H7 (cell line): ENCODE data around the gene PDIA6. TPM values are rescaled to one million over a fixed set of nuclear protein-coding genes. Genes with fewer than 3 reads are reported as not detected.

Source experiments
- DNase-seq: peaks from one replicate; pipeline ENCODE4 v3.0.0; 2012
- H3K27me3 ChIP-seq: 2 replicates; pipeline ENCODE4 v1.6.0; 2011; ENCODE audit warnings: mild to moderate bottlenecking, low read length; ENCODE audit not compliant: control insufficient read depth, insufficient read depth
- H3K36me3 ChIP-seq: replicated peaks from 2 replicates; pipeline ENCODE4 v1.5.1; 2011; ENCODE audit warnings: low read length; ENCODE audit not compliant: control insufficient read depth, insufficient read depth
- H3K4me3 ChIP-seq: 2 replicates; pipeline ENCODE4 v1.5.1; 2011; ENCODE audit warnings: low read depth, mild to moderate bottlenecking, control low read depth, low read length, moderate library complexity; ENCODE audit not compliant: insufficient read depth
- total RNA-seq: library from RNA; depleted of rRNA; stranded (reverse); fragments of >200 nt; shearing (Covaris generic); gene quantifications from 2 replicates; pipeline ENCODE4 v1.2.3, GENCODE V29; 2014

PDIA6 gene
- total RNA-seq, 1 experiment from 2014 or later, result 354 TPM

DNA sequence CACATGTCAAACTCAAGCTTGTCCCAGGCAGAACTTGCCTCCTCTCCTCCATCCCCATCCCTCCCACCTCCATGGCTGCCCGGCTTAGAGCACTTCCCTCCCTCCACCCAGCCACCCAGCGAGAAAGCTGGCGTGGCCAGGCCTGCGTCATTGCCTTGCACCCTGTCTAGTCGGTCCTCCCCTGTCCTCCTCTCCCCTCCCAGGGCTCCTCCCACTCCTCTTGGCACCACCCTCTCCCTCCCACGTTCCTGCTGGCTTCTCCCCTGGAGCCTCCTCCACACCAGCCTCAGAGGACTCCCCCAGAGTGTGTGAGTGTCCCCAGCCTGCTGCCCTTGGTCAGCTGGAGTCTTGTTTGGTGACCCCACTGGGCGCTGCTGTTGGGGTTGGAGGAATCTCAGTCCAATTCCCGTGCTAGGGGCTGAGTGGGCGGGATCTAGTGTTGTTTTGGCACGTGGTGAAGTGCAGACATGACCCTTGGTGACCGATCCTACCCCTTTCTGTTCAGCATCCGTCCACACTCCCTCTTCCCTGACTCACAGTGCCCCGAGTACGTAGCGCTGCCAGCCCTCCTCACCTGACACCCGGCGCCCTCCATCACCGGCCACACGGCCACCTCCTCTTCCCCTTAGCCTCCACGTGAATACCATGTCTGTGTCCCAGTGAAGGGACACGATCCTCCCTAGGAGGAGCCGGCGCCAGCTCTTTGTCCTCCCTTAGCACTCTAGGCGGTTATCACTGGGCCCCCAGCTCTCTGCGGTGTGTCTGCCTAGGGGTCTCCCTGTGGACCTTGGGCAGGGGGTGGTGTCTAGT lies 49.7 kb downstream of the PDIA6 start:
- Histone ChIP-seq H3K36me3 (no peaks in the 10 kb centered on the region), H3K4me3 (no peak overlapping the region)
- peak; percentile 68 for DNase-seq

DNA sequence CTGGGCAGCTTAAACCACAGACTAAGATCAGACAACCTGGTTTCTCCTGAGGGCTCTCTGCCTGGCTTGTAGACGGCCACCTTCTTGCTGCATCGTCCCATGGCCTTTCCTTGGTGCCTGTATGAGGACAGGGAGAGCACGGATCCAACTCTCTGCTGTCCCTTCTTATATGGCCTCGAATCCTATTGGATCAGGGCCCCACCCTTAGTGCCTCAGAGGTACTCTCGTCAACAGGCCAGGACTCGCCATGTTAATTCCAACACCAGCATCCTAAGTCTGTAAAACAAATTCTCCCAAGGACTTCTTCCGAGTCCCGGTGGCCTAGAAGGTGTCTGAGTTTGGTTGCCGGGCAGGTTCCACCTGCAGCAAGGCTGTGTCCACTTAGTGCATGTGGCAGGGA lies 51.0 kb downstream of the PDIA6 start:
- Histone ChIP-seq H3K36me3 (no peaks in the 10 kb centered on the region), H3K27me3 (no peaks in the 10 kb centered on the region), H3K4me3 (no peak overlapping the region)
- DNase-seq, result no peak

More for the DNA sequence above, 49.7 kb downstream of the PDIA6 start:
- H3K27me3 ChIP-seq, result no peaks in the 10 kb centered on the region

DNA sequence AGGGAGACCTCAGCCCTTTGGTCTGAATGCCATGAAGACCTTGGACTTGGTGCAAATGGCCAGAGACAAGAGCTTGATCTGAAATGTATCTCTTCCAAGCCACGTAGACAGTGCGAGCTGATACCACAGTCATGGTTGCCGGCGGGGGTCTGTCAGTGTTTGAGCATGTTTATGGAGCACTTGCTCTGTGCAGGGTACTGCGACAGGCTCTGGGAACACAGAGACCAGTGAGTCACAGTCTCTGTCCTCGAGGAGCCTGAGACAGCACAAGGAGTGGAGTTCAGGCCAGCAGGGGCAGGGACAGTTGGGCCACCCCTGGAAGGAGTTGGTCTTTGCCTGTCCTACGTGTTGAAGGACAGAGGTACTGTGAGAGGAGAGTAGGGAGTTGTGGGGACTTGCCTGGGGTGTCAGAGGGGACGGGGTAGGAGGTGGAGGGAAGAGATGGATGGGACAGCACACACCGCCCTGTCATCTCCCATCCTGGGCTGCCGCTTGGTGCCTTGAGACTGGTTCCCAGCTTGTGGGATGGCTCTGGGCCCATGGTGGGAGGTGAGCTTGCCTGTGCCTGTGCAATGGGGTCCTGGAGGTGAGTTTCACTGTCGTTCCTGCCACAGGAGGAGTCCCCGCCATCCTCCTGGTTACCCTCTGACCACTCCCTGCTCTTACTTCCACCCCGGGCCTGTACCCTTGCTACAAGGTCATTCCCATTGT lies 51.6 kb downstream of the PDIA6 start:
- H3K4me3 ChIP-seq, result no peak overlapping the region
- no peak for DNase-seq
- no peaks in the 10 kb centered on the region for H3K27me3 ChIP-seq
- H3K36me3 ChIP-seq, result no peaks in the 10 kb centered on the region

DNA sequence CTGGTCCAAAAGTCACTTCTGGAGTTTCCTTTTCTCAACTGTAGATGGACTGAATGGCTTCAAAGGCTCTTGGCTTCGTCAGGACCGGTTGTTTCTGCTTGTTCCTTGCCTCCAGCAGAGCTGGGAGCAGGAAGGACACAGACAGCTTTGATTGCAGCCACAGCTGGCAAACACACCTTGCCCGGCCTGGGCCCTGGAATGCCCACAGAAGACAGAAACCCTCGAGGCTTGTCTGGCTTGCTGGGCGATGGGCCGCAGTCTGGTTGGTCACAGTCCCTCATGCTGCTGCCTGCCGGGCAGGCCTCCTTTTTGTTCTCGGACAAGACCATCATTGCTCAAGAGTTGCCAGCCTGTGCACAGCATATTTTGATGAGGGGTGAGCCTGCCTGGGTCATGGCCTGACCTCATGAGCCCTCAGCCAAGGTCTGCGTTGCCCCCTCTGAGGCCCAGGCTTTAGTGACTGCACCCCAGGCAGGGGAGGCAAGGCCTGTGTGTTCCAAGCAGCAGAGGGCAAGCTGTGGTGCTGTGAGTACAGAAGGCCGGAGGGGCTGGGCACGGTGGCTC lies 53.4 kb downstream of the PDIA6 start:
- Histone ChIP-seq H3K36me3 (no peaks in the 10 kb centered on the region), H3K4me3 (no peak overlapping the region), H3K27me3 (no peaks in the 10 kb centered on the region)
- DNase-seq, result no peak

DNA sequence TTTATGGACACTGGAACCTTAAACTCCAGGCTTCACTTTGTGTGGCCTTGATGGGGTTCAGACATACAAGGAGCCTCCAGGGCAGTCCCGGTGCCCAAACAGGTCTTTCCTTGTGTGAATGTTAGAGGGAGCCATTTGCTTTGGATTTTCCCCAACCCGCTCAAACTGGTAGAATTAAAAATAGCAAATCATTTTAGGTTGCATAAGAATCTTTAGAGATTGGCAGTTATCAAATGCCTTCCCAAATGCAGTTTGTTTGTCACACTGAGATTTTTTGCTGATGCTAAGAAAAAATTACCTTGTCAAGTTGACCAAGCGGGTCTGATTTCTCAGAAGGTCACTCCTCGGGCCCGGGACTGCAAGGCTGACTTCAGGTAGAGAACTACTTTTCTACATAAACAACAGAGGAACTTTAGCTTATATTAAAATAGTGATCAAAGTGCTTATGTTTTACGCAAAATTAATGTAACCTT lies 54.7 kb downstream of the PDIA6 start:
- no peaks in the 10 kb centered on the region for H3K36me3 ChIP-seq
- no peak overlapping the region for H3K4me3 ChIP-seq
- no peaks in the 10 kb centered on the region for H3K27me3 ChIP-seq
- DNase-seq, result peak; percentile 7

DNA sequence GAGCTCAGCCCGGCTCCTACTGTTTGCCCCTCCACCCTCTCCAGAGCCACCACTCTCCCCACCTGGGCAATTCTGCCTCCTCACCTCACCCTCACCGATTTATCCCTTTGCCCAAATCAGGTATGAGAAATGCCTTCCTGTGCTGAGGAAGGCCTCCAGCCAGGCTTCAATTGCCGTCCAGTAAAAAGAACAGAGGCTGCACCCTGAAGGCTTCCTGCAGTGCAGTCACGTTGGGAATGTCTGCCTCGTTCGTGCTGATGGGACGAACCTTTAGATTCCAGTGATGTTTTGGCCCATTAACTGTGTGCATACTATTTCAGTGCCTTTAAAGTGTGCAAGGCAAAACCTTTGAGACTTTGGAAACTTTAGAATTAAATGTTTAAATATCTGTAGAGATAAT lies 57.0 kb downstream of the PDIA6 start:
- Histone ChIP-seq H3K36me3 (no peaks in the 10 kb centered on the region), H3K4me3 (no peak overlapping the region), H3K27me3 (no peaks in the 10 kb centered on the region)
- DNase-seq, result no peak

DNA sequence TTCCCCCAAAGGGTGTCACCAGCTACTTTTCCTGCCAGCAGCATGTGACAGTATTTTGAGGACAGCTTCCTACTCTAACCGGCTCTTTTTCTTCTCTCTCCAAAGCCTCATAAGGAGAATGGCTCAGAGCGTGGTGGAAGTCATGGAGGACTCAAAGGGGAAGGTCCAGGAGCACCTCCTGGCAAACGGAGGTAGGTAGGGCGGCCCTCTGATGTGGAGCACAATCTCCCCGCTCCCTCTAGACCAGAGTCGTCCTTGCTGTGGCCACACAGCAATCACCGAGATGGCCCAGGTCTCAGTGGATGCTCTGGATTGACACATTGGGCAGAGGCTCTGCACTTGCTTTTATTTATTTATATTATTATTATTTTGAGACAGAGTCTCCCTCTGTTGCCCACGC lies 58.7 kb downstream of the PDIA6 start:
- no peak for DNase-seq
- H3K27me3 ChIP-seq, result no peaks in the 10 kb centered on the region

DNA sequence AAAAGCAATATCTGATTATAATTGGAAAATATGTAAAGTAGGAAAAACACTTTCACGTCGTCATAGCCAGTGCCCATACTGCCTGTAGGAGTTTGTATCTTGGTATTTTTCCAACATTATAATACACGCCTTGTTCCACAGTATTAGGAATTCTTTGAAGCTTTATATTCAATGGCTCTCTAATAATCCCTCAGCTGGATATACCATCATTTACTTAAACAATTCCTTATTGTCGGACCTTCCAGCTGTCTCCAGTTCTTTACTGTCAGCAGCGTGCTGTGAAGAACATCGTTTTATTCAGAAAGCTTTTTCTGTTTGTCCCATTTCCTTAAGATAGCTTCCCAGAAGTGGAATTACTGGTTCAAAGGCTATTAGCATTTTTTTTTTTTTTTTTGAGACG lies 59.4 kb downstream of the PDIA6 start:
- no peak for DNase-seq
- Histone ChIP-seq H3K36me3 (no peaks in the 10 kb centered on the region), H3K27me3 (no peaks in the 10 kb centered on the region), H3K4me3 (no peak overlapping the region)

More for the DNA sequence above, 58.7 kb downstream of the PDIA6 start:
- no peak overlapping the region for H3K4me3 ChIP-seq
- no peaks in the 10 kb centered on the region for H3K36me3 ChIP-seq

DNA sequence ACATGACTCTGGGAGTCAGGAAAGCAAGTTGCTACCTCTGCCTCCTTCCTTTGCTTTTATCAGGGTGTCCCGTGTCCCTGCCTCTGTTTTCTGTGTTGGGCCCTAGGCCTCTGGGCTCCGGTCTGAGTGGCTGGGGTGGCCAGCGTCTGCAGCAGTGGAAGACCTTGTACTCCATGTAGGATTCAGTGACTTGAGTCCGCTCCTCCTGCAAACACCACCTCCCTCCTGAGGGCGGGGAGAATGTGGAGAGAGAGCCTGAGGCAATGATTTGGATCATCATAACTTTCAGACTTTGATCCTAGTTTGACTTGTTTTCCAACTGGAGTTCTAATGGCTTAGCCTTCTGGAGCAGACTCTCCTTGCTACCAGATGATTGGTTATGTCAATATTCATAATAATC lies 60.3 kb downstream of the PDIA6 start:
- no peak for DNase-seq
- H3K27me3 ChIP-seq, result no peaks in the 10 kb centered on the region
- no peaks in the 10 kb centered on the region for H3K36me3 ChIP-seq
- H3K4me3 ChIP-seq, result no peak overlapping the region

DNA sequence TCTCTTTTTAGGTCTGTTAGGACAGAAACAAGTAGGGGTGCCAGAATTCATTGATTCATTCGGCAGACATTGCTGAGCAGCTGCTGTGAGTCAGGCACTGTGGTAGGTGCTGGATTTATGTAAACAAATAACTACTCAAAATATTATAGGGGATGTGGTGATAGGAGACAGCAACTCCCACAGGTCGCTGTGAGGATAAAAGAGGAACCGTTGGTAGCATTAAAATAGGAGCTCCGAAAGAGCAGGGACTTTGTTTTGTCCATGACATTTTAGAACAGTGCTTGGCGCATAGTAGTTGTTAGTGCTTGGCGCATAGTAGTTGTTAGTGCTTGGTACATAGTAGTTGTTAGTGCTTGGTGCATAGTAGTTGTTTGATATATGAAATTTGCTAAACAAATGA lies 62.0 kb downstream of the PDIA6 start:
- Histone ChIP-seq H3K27me3 (no peaks in the 10 kb centered on the region), H3K36me3 (no peaks in the 10 kb centered on the region), H3K4me3 (no peak overlapping the region)
- DNase-seq, result no peak

DNA sequence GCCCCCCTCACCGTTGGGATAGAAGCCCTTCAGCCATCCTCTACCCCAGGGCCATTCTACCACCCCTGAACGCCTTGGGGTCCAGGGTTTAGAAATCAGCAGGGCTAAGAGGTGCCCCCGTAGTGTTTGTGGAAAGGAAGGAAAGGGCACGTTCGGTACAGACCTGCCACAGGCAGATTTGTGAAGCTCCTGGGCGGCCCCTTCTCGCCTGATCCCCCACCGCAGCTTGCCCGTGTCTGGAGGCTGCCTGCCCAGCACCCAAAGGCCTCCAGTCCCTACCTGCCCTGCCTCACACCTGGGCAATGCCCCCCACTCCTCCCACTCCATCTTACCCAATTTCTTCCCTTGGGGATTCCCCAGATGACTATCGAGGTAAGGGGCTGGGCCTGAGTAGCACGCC lies 69.9 kb downstream of the PDIA6 start:
- H3K27me3 ChIP-seq, result no peaks in the 10 kb centered on the region
- H3K4me3 ChIP-seq, result no peak overlapping the region
- no peak for DNase-seq
- H3K36me3 ChIP-seq, result no peaks in the 10 kb centered on the region

DNA sequence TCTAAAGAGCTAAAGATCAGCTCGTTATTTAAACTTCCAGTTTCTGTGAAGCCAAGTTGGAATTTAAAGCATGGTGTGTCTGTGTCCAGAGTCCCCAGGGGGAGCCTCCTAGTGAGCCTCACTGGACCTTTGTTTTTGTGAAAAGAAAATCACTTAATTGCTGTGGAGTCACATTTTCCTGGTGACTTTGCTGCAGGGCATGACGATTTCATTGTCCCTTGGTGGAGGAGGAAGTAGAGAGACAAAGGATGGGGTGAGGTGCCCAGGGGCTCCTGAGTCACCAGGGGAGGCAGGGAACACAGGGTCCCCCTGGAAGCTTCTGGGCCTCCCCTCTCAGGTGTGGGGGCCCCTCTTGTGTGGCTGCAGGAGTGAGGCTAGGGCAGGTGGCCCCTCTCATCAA lies 71.4 kb downstream of the PDIA6 start:
- H3K4me3 ChIP-seq, result no peak overlapping the region
- no peaks in the 10 kb centered on the region for H3K27me3 ChIP-seq
- H3K36me3 ChIP-seq, result no peaks in the 10 kb centered on the region
- DNase-seq, result no peak

DNA sequence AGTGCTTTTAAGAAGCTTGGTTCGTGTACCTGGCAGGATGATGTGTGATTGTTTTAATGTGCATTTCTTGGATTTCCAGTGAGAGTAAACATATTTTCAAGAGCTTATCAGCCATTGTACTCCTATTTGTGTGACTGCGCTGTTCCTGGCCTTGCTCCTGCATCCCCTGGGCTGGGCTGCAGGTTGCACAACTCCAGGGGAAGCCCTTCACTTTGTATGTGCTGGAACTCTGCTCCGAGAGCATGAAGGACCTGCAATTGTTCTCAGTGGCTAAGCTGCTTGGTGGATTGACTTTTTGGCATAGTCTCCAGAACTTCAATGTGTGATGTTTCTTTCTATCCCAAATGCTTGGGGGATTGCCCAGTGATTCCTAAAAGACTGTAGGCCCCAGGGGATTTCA lies 72.4 kb downstream of the PDIA6 start:
- no peak for DNase-seq
- H3K4me3 ChIP-seq, result no peak overlapping the region
- no peaks in the 10 kb centered on the region for H3K36me3 ChIP-seq
- no peaks in the 10 kb centered on the region for H3K27me3 ChIP-seq

DNA sequence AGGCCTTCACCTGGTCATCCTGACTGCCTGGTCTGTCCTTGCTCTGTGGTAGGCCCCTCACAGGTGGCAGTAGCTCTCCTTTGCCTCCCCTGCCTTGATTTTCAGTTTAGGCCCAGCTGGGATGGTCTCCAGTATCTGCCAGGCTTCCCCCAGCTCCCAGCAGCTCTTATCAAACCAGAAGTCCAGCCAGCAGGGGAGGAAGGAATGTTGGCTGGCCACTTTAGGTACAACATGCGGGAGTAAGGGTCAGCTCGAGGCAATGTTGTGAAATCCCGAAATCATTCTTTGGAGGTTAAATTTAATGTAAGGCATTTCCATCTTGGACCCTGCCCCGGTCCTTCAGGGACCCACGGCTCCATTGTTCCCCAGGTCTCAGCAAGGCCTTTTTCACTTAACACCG lies 74.4 kb downstream of the PDIA6 start:
- H3K27me3 ChIP-seq, result no peaks in the 10 kb centered on the region
- DNase-seq, result no peak
- no peak overlapping the region for H3K4me3 ChIP-seq
- H3K36me3 ChIP-seq, result no peaks in the 10 kb centered on the region

DNA sequence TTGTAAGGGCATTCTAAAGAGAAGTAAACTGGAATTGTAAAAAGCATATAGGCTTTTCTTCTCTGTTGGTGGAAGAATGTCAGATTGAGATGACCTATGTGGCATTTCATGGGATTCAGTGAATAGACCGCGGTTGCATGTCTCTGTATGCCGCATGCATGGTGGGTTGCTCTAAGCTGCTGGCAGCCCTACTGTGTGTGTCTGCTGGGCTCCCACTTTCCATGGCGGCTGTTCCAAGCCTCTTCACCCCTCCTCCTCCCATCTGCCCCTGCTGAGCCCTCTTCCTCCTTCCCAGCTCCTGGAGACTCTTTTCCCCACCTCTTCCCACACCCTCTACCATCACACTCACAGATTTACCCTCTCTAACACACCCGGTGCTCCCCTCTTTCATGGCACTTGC lies 78.6 kb downstream of the PDIA6 start:
- no peak for DNase-seq
- Histone ChIP-seq H3K27me3 (no peaks in the 10 kb centered on the region), H3K36me3 (no peaks in the 10 kb centered on the region), H3K4me3 (no peak overlapping the region)
